Central memory CD4-positive, alpha-beta T cell (primary cell): ENCODE results near the gene CDK18.

ENCODE experiments used
- DNase-seq: peaks from one replicate; pipeline ENCODE4 v3.0.0; 2022

The CDK18 gene

DNA sequence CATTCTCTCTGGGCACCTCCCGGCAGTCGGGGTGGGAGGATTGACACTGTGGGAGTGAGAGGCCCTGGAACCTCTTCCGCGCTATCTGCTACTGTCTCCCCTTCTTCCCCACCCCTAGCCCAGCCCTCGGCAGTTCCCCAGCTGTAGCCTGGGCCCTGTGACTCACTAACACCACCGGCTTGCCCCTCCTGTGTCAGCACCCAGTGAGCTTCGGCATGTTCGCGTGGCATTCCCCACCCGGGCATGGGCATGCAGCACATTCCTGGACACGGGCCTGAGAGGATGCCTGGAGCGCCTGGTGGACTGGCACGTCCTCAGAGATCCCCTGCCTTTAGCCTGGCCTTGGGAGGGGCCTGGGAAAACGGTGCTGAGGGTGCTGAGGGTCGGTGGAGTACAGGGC, 1.3 kb downstream of the CDK18 start:
- no peak for DNase-seq

DNA sequence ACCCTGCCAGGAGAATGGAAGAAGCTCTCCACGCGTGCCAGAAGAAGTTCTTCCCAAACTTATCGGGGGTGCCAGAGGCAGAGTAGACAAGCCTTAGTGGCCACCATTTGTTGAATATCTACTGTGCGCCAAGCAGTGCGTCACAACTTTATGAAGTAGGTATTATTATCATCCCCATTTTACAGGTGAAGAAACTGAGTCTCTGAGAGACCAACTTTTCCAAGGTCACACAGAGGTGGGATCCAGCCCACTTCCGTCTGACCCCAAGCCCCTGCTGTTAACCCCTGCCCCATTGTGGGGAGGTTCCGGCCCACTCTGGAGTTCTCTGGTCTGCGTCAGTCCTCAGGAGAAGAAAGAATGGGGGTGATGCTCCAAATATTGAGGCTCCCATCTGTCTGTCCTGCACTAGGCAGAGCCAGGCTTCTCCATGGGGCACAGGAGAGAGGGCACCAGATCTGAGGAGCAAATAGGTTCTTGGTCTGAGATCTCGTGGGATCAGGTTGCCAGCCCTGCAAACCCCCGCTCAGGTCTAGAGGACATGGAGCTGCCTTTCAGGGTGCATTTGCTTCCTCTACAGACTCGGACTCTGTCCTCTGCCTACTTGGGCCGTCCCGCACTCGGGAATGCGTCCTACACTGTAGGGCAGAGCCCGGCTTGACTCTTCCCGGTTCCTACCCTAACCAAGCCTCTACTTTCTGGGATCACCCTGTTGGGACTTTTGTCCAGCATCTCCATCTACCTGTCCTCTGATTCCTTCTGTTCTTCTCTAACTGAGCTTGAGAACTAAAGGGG, 2.1 kb downstream of the CDK18 start:
- DNase-seq: no peak

DNA sequence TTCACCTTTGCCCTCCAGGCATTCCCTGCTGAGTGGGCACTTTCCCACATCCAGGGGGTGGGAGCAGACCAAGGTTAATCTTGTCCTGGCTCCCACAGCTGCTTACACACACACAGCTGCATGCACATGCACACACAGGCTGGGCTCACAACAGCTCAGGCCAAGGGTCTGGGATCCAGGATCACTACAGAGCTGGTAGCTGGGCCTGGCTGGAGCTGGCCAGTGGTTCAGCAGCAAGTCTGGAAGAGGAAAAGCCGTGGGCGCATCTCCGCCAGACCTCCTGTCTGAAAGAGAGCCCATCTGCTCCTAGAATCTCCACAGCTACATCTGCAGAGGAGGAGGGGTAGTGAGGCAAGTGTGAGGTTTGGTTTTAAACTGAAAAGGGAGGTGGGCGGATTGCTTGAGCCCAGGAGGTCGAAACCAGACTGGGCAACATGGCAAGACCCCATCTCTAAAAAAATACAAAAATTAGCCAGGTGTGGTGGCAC, 3.8 kb downstream of the CDK18 start:
- no peak for DNase-seq

DNA sequence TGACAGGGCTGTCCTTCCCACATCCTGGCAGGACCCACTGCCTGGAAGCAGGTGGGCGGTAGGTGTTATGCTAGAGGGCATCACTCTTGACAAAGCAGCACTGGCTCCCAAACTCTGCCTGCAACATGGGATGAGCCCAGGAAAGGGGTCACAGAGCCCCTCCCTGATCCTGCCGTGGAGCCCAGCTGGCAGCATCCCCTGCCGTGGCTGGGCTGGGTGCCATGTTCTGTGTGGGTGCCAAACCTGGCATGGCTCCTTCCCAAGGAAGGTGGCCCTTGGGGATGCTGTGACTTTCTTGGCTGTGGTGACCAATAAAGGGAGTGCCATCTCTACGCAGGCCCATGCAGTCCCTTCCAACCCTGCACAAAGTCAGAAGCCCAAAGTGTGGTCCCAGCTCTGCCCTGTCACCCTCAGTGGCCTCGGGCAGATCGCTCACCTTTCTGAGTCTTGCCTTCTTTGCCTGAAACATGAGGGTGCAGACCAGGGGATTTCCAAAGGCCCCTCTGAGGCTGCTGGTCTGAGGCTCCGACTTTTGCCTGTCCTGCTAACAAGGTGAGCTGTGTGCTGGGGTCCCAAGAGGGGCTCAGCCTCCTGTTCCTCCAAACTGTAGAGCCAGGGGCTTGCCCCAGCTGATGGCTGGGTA, 6.0 kb downstream of the CDK18 start:
- no peak for DNase-seq

DNA sequence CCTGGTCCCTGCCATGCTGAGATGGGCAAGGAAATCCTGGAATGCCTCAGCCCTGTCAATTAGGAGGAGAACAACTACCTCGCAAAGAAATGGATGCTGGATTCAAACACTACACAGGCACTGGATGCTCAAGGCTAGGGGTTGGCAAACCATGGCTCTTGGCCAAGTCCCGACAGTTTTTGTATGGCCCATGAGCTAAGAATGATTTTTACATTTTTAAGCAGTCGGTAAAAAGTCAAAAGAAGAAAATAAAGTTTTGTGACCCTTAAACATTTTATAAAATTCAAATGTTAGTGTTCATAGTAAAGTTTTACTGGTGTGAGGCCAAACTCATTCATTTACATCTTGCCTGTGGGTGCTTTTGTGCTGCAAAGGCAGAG, 6.5 kb downstream of the CDK18 start:
- no peak for DNase-seq

DNA sequence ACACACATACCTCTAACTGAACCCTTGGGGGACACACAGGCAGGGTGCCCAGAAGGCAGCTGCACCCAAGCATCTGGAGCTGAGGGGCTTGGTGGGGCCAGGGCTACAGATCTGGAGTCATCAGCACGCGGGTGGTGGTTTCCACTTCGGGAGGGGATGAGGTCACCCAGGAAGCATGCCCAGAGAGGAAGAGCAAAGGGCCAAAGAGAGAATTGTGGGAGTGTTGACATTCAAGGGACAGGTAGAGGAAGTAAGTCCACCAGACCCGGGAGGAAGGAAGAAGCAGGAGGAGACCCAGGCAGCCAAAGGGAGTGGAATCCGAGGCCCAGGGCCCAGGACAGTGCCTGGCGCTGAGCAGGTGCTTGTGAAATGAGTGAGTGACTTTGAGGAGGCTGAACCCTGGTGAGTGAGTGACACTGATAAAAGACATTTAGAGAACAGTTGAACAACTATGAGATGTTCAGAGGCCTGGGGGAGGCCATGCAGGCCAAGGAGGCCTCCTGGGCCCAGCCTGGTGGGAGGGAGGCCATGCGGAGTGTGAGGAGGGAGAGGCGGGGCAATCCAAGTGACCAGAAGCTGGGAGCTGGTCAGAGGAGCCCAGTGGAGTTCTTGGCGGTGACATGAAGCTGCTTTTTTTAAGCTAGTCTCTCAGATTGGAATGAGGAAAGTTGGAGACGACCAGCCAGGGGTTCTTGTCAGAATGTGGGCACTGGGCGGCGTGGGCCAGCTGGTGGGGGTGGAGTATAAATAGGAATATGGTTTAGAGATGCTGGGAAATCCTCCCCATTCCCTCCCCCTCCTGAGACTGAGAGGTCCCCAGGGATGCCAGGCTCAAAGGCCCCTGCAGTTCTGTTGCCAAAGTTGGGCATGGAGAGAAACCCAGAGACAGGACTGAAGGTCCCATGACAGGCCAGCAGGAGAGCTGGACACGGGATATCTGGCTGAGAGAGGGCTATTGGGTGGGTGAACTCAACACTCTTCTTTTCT, 7.9 kb downstream of the CDK18 start:
- DNase-seq: no peak

DNA sequence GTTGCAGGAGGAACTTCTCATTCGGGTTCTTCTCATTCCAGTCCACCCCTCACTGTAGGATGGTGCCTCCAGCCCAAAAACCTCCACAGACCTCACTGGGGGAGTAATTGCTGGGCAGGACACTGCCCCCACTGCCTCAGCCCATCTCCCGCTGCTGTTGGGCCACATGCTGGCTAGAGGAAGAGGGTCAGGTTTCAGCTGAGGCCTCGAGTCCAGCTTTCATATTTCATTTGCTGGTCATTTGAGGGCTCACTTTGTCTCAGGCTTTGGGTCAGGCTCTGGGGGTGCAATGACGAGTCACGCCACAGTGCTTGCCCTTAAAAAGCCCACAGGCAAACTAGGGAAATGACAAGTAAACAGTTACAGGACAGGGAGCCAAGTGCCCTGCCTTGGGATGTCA, 9.3 kb downstream of the CDK18 start:
- DNase-seq: no peak

DNA sequence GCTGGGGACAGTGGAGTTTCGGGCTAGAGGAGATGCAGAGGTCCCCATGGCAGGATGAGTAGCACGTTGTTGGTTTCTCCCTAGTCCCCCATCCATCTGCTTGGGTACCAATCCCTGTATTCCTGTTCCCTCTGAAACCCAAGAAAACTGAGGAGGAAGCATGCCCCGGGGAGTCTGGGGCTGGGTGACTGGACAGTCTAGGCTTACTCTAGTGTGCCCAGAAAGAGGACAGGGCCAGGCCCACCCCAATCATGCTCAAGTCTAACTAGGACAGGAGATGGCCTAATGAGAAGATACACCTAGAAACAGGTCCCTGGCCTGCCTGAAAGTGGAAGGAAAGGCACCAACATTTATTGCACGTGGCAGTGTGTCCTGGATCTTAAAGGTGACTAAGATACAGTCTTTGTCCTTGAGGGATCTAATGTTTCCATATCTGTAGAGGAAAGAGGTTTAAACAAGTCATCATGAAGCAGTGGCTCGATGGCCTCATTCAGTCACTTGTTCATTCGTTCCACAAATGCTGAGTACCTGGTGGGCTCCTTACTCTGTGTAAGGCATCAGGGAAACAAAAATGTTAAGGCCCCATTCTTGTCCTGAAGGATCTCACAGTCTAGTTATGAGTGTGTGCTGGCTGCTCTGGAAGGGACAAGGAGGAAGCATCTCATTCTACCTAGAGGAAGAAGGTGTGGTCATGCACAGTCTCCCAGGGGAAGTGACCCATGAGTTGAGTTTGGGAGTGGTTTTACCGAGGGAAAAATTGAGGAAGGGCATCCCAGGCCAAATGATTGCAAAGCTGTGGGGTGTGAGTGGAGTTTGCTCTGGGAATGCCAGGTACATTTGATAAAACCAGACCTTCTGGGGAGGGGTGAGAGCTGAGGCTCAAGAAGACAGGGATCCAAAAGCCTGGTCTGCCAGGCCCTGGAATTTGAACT, 10.0 kb downstream of the CDK18 start:
- no peak for DNase-seq

DNA sequence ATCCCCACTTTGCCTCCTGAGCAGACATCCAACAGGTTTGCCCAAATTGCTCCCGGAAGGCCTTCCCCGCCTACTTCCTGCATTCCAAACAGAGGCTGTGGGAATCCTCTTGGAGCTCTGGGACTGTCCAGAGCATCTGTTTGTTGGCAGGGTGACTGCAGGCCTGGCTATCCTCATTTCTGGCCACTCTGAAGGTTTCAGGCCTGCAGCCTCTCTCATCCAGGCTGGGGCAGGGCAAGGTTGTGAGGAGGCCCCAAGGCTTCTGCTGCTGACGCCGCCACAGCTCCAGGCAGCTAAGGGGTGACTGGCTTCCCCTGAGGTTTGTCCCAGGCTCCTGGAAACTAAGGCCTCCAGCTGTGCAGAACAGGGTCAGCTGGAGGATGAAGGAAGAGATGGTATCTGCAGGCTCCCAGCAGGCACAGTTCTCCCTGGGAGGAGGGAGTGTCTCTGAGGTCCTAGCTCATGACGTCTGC, 11.3 kb downstream of the CDK18 start:
- no peak for DNase-seq

DNA sequence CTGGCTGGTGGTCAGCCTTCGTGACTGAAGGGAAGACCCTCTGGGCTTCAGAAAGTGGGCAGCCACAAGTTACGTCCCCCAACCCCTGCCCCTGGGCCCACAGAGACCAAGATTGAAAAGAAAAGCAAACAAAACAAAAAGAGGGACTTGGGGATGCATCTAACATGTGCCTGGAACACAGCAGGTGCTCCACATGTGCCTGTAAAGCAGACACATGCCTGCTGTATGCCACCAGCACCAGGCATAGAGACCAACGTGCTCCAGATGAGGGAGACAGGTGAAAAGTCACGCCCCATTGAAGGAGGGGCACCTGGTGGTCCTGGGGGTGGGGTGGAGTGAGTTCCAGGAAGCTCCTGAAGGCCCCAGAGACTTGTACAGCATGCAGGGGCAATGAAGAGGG, 11.9 kb downstream of the CDK18 start:
- DNase-seq: no peak

DNA sequence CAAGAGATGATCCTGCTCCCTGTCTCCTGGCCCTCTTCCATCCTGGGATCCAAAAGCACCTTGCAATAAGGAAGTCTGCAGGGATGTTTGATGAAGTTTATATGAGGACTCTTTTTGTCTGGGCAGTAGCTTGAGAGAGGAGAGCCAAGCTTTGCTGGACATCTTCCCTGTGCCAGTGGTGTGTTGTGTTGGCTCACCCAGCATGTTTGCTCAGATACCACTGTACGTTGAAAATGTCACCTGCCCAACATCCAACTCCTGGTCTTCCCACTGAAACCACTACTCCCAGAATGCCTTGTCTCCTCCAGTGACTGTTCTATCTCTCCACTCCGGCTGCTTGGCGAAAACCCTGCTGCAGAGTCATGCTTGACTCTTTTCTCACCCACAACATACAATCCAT, 12.8 kb downstream of the CDK18 start:
- DNase-seq: no peak

DNA sequence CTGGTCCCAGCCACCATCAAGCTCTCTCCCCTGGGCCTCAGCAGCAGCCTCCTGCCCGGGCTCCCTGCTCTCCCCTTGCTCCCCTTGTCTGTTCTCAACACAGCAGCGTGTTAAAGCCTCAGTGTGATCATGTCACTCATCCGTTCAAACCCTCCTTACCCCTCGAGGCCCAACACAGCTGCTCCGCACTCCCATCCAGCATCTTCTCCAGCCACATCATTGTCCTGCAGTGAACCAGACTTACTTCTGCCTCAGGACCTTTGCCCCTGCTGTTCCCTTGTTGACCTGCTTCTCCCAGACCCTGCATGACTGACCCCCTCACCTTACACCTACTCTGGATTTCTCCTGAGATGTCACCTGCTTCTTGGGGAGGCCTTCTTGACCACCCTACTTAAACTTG, 13.3 kb downstream of the CDK18 start:
- DNase-seq: no peak

DNA sequence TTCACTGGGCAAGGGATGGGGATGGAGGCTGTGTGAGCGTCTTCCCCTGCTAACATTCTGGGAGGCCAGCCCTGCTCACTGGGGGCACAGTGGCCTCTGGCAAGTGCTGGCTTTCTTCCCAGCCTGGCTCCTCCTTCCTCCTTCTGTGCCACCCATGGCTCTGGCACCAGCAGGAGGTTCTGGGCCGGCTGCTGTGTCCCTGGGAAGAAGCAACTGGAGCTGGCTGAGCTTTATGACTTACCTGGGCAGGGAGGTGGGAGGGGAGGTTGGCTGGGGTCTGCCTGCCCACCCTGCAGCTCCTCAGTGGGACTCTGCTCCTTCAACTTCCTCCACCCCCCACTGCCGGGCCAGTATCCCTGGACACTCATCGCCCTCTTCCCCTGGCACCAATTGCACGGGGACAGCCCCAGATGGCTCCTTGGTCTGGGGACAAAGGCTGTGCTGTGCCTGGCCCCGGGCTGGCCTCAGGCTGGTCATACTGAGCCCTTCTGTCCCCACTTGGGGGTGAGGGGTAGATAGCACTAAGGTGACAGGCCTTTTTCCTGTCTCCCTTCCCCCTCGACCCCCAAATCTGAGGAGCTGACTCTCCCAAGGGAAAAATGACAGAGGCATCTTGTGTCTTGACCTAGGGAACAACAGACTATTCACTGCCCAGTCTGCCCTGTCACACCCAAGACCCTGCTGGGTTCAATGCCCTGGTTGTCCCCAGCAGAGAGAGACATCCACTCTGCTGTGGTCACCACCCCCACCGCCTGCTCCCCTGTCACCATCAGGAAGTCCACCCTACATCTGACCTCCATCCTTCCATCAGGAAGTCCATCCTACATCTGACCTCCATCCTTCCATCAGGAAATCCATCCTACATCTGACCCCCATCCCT, 14.4 kb downstream of the CDK18 start:
- DNase-seq: no peak

DNA sequence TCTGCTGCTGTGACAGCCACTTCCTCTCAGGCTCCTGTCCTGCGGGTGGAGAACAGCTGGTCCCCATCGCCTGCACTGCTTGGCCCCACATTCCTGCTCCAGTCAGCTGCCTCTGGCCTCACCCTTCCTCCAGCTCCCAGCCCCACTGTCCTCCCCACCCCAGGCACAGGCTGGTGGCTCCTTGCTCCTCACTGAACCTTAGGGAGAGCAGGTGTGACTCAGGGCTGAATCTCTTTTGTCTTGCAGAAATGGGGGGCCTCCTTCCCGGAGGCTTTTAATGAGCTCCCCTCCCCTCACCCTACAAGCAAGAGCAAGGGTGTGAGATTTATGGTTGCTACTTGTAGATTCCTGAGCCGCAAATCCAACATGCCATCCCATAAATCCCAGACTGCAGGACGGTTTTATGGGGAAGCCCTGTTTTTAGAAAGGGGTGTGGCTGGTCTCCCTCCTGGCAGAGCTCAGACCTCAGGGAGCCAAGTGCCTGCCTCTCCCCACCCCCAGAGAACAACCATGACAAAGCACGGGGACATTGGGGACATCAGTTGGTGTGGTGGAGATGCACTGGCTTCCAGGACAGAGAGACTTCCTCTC, 15.2 kb downstream of the CDK18 start:
- DNase-seq: no peak

DNA sequence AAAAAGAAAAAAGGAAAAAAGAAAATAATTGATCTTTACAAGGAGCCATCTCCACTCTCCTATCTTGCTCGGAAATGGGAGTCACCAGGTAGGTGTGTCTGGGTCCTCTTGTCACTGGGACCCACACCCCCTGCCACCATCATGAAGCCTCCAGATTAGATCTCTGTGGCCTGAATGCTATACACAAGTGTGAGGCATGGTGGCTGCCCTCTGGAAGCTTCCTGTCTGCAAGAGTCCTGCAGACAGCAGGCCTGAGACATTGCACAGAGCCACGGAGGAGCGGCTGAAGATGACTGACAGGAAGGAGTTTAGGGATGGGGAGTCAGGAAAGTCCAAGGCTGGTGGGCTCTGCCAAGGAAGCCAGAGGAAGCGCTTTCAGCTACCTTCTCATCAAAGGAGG, 16.2 kb downstream of the CDK18 start:
- DNase-seq: no peak

DNA sequence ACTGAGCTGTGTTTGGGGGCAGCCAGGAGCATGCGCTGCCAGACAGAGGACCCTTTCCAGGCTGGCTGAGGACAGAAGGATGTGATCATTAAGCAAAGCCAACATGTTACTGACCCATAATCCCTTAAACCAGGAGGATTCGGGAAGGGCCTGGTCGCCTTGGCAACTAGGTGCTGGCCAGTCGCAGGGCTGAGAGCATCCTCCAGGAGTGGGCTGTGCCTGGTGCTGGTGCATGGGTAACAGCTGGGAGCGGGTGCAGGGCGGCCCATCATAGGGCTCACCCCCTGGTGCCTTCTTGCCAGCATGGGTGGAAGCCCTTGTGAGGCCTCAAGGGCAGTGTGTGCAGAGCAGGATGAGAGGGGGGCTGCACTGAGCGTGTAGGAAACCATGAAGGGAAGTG, 17.2 kb downstream of the CDK18 start:
- no peak for DNase-seq

DNA sequence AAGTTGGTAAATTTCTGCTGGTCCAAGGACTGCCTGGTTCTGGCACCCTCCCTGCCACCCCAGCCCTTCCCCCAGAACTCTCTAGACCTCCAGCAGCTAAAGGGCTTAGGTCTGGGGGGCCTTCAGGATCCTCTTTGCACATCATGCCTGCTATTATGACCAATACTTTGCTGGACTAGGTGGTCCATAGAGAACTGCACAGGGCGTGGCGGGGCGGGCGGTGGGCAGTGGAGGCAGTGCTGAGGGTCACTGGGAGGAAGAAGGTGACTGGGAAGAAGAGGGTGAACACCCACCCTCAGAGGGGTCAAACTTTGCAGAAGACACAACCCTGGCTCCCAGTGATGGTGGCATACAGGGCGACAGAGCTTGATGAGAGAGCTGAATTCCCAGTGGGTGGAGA, 18.2 kb downstream of the CDK18 start:
- DNase-seq: no peak

DNA sequence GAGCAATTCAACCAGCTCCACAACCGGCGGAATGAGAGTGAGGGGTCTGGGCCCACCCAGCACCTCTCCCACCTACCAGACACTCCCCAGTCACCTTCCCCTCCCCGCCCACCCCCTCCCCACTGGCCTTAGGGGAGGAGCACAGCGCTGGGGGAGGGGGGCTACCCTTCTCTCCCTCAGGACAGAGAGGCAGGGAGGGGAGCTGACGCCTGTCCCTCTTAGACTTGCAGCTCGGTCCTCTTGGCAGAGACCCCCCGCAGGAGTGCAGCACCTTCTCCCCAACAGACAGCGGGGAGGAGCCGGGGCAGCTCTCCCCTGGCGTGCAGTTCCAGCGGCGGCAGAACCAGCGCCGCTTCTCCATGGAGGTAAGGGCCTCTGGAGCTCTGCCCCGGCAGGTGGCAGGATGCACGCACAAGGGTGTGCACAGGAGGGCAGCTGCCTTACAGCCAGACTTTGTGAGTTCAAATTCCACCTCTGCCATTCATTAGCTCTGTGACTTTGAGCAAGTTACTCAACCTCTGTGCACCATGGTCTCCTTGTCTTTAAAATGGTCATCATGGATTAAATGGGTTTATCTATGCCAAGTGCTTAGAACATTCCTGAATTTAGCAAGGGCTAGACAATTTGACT, 18.9 kb downstream of the CDK18 start:
- no peak for DNase-seq

DNA sequence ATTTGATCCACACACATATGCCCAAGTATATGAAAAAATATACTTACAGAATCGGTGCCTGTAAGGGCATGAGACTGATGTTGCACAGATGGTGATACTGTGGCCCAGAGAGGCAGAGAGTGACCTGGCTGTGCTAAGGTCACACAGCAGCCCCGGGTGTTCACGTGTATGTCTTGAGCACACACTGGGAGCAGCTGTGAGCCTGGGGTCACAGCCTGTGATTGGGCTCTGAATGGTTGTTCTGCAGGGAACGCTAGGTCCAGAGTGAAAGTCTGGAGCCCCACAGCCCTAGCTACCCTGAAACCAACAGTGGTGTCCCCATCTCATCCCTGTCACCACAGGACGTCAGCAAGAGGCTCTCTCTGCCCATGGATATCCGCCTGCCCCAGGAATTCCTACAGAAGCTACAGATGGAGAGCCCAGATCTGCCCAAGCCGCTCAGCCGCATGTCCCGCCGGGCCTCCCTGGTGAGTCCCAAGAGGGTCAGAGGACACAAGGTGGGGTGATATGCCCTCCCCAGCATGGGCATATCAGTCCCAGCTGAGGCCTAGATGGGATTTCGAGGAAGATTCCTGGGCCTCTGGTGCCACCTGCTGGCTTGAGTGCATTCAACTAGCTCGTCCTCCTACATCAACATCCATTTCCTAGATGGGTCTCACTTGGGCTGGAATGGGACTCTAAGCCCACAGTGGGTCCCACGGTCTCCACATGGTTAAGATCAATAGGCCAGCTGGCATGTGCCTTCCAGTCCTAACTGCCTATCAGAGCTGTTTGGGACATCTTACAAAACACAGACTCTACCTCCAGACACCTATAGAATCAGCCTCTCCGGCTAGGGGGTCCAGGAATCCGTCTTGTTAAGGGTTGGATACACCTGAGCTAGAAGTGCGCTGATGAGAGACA, 19.7 kb downstream of the CDK18 start:
- DNase-seq: peak; percentile 54
